ENCODE data around the gene PCDH10. TPM values are rescaled to one million over a fixed set of nuclear protein-coding genes. Genes with fewer than 3 reads are reported as not detected.

The PCDH10 gene
- total RNA-seq, 2 donors from 2014 or later = 0.26 to 0.33 TPM

- 61 to 63% methylated on average over 1 of the region's 1 CpG for WGBS, 2 donors
- H3K27me3 ChIP-seq = no peaks in the 10 kb centered on the region
- H3K9me3 ChIP-seq = no peaks in the 10 kb centered on the region
- H3K4me1 ChIP-seq = no peaks in the 10 kb centered on the region
- DNase-seq (no peak), ATAC-seq (no peak)
- no peak for TF ChIP-seq POLR2A (IDR thresholded peaks at IDR 0.05)
- TF ChIP-seq, protein P1, sequence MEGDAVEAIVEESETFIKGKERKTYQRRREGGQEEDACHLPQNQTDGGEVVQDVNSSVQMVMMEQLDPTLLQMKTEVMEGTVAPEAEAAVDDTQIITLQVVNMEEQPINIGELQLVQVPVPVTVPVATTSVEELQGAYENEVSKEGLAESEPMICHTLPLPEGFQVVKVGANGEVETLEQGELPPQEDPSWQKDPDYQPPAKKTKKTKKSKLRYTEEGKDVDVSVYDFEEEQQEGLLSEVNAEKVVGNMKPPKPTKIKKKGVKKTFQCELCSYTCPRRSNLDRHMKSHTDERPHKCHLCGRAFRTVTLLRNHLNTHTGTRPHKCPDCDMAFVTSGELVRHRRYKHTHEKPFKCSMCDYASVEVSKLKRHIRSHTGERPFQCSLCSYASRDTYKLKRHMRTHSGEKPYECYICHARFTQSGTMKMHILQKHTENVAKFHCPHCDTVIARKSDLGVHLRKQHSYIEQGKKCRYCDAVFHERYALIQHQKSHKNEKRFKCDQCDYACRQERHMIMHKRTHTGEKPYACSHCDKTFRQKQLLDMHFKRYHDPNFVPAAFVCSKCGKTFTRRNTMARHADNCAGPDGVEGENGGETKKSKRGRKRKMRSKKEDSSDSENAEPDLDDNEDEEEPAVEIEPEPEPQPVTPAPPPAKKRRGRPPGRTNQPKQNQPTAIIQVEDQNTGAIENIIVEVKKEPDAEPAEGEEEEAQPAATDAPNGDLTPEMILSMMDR (IDR thresholded peaks at IDR 0.05) = no peak
- no peak overlapping the region for H3K27ac ChIP-seq
- H3K4me3 ChIP-seq = no peak overlapping the region
- H3K36me3 ChIP-seq (replicated peaks in 1 of 2; ENCODE audit: insufficient read depth in 1 of 2, low read depth in 2 of 2) = no peaks in the 10 kb centered on the region
- intact Hi-C loops (cut with DNase I) = no loop called here
Measured at GRCh38 chr4:133124746-133125145, 24.3 kb upstream of the PCDH10 start.

- 43 to 52% methylated on average over 3 of the region's 3 CpGs for WGBS, 2 donors
- no peak for DNase-seq
- no peaks in the 10 kb centered on the region for H3K36me3 ChIP-seq (replicated peaks in 1 of 2; ENCODE audit: insufficient read depth in 1 of 2, low read depth in 2 of 2)
- TF ChIP-seq POLR2A (IDR thresholded peaks at IDR 0.05) = no peak
- TF ChIP-seq, protein P1 (IDR thresholded peaks at IDR 0.05) = no peak
- no peak for ATAC-seq
- no peak overlapping the region for H3K4me3 ChIP-seq
- H3K9me3 ChIP-seq = no peaks in the 10 kb centered on the region
- H3K27me3 ChIP-seq = no peaks in the 10 kb centered on the region
- intact Hi-C loops (cut with DNase I) = no loop called here
- H3K4me1 ChIP-seq = no peaks in the 10 kb centered on the region
- H3K27ac ChIP-seq = no peak overlapping the region
Measured at GRCh38 chr4:133127500-133127899, 21.6 kb upstream of the PCDH10 start.

DNA sequence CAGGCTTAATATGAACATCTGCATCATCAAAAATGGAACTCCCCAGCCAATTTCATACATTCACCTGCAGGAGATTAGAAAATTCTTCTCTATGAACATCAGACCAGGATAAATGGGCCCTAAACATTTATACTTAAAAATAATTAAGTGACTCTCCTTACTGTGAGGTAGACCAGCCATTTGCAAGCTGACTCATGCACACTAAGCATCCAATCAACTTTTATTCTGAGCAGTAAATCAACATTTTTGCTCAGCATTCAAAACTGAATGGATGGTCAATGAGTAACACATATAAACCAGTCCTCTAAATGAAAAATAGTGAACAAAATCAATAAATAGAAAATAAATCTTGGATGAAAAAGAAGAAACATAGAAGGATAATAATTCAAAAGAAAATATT, 19.9 kb upstream of the PCDH10 start:
- Histone ChIP-seq H3K27me3 (no peaks in the 10 kb centered on the region), H3K4me1 (no peaks in the 10 kb centered on the region), H3K4me3 (no peak overlapping the region), H3K27ac (no peak overlapping the region), H3K9me3 (no peaks in the 10 kb centered on the region), H3K36me3 (replicated peaks in 1 of 2; ENCODE audit: insufficient read depth in 1 of 2, low read depth in 2 of 2) (no peaks in the 10 kb centered on the region)
- intact Hi-C loops (cut with DNase I) = no loop called here
- TF ChIP-seq POLR2A (IDR thresholded peaks at IDR 0.05) = no peak
- TF ChIP-seq, protein P1 (IDR thresholded peaks at IDR 0.05) = no peak
- no peak for ATAC-seq
- DNase-seq = no peak

DNA sequence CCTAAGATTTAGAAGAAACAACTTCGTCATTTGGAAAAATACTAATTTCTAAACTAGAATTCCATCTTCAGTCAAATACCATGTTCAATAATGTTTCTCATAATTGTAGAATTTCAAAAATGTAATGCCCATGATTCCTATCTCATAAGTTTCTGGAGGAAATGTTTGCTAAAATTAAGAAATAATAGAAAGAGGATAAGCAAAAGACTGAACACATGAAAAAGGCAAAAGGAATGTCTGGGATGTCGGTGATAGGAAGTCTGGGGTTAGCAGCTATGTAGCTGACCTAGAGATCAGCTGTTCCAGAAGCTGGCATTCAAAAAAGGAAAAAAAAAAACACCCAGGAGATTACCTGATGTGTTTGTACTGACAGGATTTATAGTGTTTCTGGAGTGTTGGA, 18.9 kb upstream of the PCDH10 start:
- intact Hi-C loops (cut with DNase I) = no loop called here
- H3K27ac ChIP-seq = no peak overlapping the region

More for the DNA sequence above, 18.9 kb upstream of the PCDH10 start:
- TF ChIP-seq, protein P1 (IDR thresholded peaks at IDR 0.05) = no peak
- no peak for TF ChIP-seq POLR2A (IDR thresholded peaks at IDR 0.05)
- no peak for ATAC-seq
- Histone ChIP-seq H3K4me3 (no peak overlapping the region), H3K4me1 (no peaks in the 10 kb centered on the region), H3K9me3 (no peaks in the 10 kb centered on the region), H3K36me3 (replicated peaks in 1 of 2; ENCODE audit: insufficient read depth in 1 of 2, low read depth in 2 of 2) (no peaks in the 10 kb centered on the region), H3K27me3 (no peaks in the 10 kb centered on the region)
- WGBS, 2 donors = 61 to 69% methylated on average over 2 of the region's 2 CpGs
- no peak for DNase-seq

Data from body of pancreas (tissue), 4 donors.